Breast epithelium (tissue), 4 donors: ENCODE results near the gene RTL10. TPM values are rescaled to one million over a fixed set of nuclear protein-coding genes. Genes with fewer than 3 reads are reported as not detected.

Experiments
- DNase-seq, 2 donors: peaks; one replicate each; pipeline ENCODE4 v3.0.0-alpha.2; 2019; ENCODE audit warnings: low spot score in 2 of 2
- H3K27ac ChIP-seq, 2 donors: fragments of 200-600 bp; sonication (generic) in 1 of 2; one replicate each; pipeline ENCODE4 v1.5.1; 2016 to 2019; ENCODE audit warnings: mild to moderate bottlenecking in 1 of 2
- H3K27me3 ChIP-seq, 2 donors: fragments of 200-600 bp; sonication (generic) in 1 of 2; one replicate each; pipeline versions ENCODE4 v1.5.1 to v1.6.0; 2017 to 2019; ENCODE audit warnings: control low read depth in 1 of 2, mild to moderate bottlenecking in 1 of 2
- H3K36me3 ChIP-seq: fragments of 200-600 bp; one replicate; pipeline ENCODE4 v1.5.1; 2019
- H3K4me1 ChIP-seq, 2 donors: fragments of 200-600 bp; sonication (generic); one replicate each; pipeline ENCODE4 v1.5.1; 2016 to 2019; ENCODE audit warnings: control low read depth in 1 of 2
- H3K4me3 ChIP-seq, 3 donors: fragments of 200-600 bp; sonication (generic); 1 replicate in 2 of 3; 2 replicates in 1 of 3; pipeline ENCODE4 v1.5.1; 2016 to 2019; ENCODE audit warnings: mild to moderate bottlenecking in 3 of 3, moderate library complexity in 2 of 3
- H3K9me3 ChIP-seq, 2 donors: fragments of 200-600 bp; sonication (generic) in 1 of 2; one replicate each; pipeline ENCODE4 v1.5.1; 2016 to 2019; ENCODE audit warnings: control low read depth in 1 of 2
- POLR2A ChIP-seq: fragments of 450-650 bp; IDR thresholded peaks from one replicate; pipeline ENCODE4 v1.6.1; 2016; ENCODE audit warnings: antibody characterized with exemption, mild to moderate bottlenecking, moderate library complexity
- POLR2AphosphoS5 ChIP-seq, 3 donors: sonication (generic); formaldehyde crosslinking; IDR thresholded peaks; one replicate each; pipeline ENCODE4 v1.6.1; 2017; ENCODE audit warnings: antibody characterized with exemption in 3 of 3
- intact Hi-C: fragments of 100-400 bp; cut with DNase I; formaldehyde crosslinking; loops from one replicate; pipeline ENCODE4 v1.15.1; 2023; ENCODE audit warnings: low total_unique reads
- total RNA-seq, 3 donors: library from RNA; depleted of rRNA; stranded (reverse); fragments of >200 nt; gene quantifications; one replicate each; pipeline ENCODE4 v1.1.0, GENCODE V29; 2016
- TF ChIP-seq, protein P1 (sequence below), 3 donors: fragments of 450-650 bp; IDR thresholded peaks; one replicate each; pipeline ENCODE4 v1.5.1; 2016 to 2017; ENCODE audit warnings: antibody characterized with exemption in 3 of 3, mild to moderate bottlenecking in 3 of 3, moderate library complexity in 3 of 3

Gene RTL10
- total RNA-seq, 3 donors from 2014 or later: 6.7 to 21.5 (median 14.1) TPM

DNA sequence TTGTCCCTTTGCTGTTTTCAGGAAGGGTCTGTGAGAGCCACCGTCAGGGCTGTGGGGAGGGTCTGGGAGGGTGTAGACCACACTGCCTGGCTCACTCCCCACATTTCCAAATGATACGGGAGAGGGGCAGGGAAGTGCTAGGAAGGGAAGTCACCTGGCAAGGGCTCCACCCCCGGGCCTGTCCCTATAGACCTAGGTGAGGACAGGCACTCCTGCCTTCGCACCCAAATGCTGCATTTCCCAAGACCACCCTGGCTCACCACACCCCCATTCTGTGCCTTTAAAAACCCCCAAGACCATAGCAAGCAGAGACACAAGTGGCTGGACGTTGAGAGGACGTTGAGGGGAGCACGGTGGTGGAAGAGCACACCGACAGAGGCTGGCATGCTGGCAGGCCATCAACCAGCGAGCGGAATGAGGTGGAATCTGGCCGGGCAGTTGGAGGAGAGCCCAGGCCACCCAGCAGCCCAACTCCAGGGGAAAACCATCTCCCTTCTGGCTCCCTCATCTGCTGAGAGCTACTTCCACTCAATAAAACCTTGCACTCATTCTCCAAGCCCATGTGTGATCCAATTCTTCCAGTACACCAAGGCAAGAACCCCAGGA lies 45.7 kb downstream of the RTL10 start:
- Histone ChIP-seq H3K27ac (no peak overlapping the region), H3K9me3 (no peaks in the 10 kb centered on the region), H3K36me3 (no peaks in the 10 kb centered on the region), H3K4me1 (peaks cover 5 to 7% of the 10 kb centered on the region in 2 donors), H3K27me3 (no peaks in the 10 kb centered on the region), H3K4me3 (no peak overlapping the region)
- intact Hi-C loops: no loop called here
- no peak for TF ChIP-seq POLR2A
- DNase-seq: peak in 1 of 2 donors; percentile 36

DNA sequence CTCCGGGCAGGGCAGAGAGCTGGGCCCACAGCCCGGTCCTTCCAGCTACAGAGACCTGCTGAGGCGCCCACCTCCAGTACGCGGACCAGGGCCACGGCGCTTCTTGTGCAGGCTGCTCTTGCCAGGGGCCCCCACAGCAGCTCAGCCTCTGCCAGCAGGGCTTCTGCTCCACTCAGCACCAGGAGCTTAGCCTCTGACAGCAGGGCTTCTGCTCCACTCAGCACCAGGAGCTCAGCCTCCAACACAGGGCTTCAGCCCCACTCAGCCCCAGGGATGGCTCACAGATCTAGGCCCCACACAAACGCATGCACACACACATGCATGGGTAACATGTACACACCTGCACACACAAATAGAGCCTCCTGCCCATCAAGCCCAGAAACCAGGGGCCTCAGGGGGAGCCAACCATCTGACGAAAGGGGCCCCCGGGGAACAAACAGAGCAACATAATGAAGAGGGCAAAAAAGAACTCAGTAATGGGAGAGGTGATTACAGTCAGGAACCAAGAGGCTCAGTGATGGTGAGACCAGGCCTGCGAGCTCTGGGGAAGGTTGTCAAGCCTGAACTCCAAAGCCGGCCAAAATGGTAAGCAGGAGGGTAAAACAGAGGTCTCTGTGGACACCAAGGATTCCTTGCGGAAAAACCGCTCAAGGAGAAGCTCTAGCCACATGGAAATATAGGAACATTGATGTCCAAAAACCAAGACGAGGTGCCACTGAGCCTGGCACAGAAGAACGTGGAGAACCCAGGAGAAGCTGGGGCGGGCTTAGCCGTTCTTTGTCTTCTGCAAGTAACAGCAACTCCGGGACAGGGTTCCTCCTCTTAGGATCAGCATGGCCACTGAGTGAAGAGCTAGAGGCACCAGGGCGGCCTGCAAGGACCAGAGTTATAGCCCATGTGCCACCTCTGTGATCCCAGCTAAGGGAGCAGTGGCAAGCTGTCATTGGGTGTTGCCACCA lies 46.5 kb downstream of the RTL10 start:
- H3K4me3 ChIP-seq: no peak overlapping the region
- no peak overlapping the region for H3K27ac ChIP-seq
- H3K4me1 ChIP-seq: peaks cover 5 to 7% of the 10 kb centered on the region in 2 donors

DNA sequence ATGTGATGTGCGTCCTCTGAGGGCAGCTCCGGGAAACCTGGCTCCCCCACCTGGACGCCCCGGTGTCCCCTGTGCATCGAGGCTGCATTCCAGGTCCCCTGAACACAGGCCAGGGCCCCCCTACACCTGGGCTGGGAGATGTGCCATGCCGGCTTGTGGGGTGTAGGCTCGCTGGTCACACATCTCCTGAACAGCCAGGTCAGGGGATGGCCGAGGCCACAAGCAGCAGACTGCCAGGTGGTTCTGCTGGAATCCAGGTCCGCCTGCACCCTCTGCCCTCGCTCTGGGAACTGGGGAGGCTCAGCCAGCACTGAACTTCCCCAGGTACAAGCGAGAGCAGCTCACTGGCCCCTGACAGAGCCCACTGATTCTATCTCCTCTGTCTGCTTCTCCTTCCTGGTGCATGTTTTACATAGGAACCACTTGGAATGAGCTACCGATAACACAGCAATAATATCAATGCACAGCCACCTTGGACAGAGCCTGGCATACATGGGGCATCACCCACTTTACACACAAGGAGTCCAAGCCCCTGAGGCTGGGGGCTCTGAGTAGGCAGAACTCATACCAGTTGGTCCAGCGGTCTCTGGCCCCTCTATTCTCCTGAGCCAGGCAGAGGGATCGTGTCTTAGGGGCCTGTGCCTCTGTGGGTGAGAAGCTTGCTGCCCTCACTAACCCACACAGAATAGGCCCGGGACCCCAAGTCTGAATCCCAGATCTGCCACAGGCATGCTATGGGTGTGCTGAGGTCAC lies 47.3 kb downstream of the RTL10 start:
- Histone ChIP-seq H3K27ac (no peak overlapping the region), H3K4me1 (peaks cover 5 to 7% of the 10 kb centered on the region in 2 donors), H3K4me3 (no peak overlapping the region), H3K27me3 (no peaks in the 10 kb centered on the region), H3K36me3 (no peaks in the 10 kb centered on the region), H3K9me3 (no peaks in the 10 kb centered on the region)
- intact Hi-C loops: no loop called here
- TF ChIP-seq, protein P1, sequence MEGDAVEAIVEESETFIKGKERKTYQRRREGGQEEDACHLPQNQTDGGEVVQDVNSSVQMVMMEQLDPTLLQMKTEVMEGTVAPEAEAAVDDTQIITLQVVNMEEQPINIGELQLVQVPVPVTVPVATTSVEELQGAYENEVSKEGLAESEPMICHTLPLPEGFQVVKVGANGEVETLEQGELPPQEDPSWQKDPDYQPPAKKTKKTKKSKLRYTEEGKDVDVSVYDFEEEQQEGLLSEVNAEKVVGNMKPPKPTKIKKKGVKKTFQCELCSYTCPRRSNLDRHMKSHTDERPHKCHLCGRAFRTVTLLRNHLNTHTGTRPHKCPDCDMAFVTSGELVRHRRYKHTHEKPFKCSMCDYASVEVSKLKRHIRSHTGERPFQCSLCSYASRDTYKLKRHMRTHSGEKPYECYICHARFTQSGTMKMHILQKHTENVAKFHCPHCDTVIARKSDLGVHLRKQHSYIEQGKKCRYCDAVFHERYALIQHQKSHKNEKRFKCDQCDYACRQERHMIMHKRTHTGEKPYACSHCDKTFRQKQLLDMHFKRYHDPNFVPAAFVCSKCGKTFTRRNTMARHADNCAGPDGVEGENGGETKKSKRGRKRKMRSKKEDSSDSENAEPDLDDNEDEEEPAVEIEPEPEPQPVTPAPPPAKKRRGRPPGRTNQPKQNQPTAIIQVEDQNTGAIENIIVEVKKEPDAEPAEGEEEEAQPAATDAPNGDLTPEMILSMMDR (IDR thresholded peaks at IDR 0.05): no peak
- TF ChIP-seq POLR2AphosphoS5 (IDR thresholded peaks at IDR 0.05) (no peak), POLR2A (no peak)
- DNase-seq: peak in 1 of 2 donors; percentile 44

More for the DNA sequence above, 46.5 kb downstream of the RTL10 start:
- Histone ChIP-seq H3K9me3 (no peaks in the 10 kb centered on the region), H3K27me3 (no peaks in the 10 kb centered on the region), H3K36me3 (no peaks in the 10 kb centered on the region)
- intact Hi-C loops: no loop called here
- DNase-seq: peak in 1 of 2 donors; percentile 36
- TF ChIP-seq POLR2A (no peak), POLR2AphosphoS5 (IDR thresholded peaks at IDR 0.05) (no peak)
- TF ChIP-seq, protein P1 (IDR thresholded peaks at IDR 0.05): no peak

DNA sequence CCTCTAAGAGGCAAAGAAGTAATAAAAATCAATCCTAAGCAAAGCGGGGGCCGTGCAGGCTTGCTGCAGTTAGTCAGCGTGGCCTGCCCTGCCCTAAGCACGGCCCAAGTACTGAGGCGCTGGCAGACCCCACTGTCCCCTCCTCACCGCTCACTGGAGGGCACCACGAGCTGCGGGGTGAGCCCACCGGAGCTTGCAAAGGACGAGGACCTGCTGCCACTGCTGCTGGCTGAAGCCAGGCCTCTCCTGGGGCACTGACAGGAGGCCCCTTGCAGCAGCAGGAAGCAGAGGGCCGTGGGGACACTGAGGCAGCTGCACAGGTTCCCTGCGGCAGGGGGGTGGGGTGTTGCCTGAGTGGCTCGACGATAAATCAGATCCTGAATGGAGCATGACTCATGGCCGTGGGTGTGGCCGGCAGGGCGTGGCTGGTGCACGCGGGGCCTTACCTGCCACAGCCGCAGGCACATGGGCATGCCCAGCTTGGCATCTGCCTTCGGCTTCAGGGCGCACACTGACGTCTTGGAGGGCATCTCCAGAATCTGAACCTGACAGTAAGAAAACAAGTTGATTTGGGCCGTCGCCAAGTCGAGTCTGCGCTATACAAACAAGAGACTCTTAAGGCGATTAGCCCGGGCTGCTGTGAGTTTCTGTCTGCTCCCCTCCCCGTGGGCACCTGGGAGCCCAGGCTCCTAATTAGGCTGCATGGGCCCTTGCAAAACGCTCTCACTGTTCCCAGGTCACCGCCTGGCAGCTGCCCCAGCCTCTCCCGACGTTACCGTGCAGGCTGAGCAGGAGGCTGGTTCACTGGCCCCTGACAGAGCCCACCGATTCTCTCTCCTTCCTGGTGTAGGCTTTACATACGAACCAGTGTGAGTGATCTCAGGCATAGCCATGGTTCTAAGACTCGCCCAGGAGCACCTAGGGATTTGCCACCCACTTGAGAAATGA lies 48.2 kb downstream of the RTL10 start:
- TF ChIP-seq, protein P1 (IDR thresholded peaks at IDR 0.05): no peak
- TF ChIP-seq POLR2A (no peak), POLR2AphosphoS5 (IDR thresholded peaks at IDR 0.05) (peak in 1 of 3 donors; percentile 15)
- Histone ChIP-seq H3K9me3 (no peaks in the 10 kb centered on the region), H3K36me3 (no peaks in the 10 kb centered on the region), H3K4me3 (no peak overlapping the region), H3K4me1 (peaks cover 5 to 7% of the 10 kb centered on the region in 2 donors), H3K27ac (no peak overlapping the region), H3K27me3 (no peaks in the 10 kb centered on the region)
- peak; percentile 71 to 90 for DNase-seq
- intact Hi-C loops: no loop called here
